Effector memory CD4-positive, alpha-beta T cell (primary cell): Measurements from ENCODE around the gene TMEM232.
"Not testable (repeated sequence)": the region's sequence is repeated elsewhere in the genome, so short reads cannot be mapped to it uniquely, and the experiment has no call there.

Experiments used
- DNase-seq, 3 donors: peaks; one replicate each; pipeline ENCODE4 v3.0.0-alpha.2; 2020
- H3K27ac ChIP-seq: 2 replicates; pipeline ENCODE4 v1.7.0; 2013; ENCODE audit warnings: mild to moderate bottlenecking, low read length, moderate library complexity; ENCODE audit not compliant: insufficient read depth, poor library complexity, severe bottlenecking
- H3K27me3 ChIP-seq: replicated peaks from 2 replicates; pipeline ENCODE4 v1.7.0; 2013; ENCODE audit warnings: mild to moderate bottlenecking, low read length; ENCODE audit not compliant: insufficient read depth, control insufficient read depth, poor library complexity, severe bottlenecking
- H3K36me3 ChIP-seq: 2 replicates; pipeline ENCODE4 v1.7.0; 2013; ENCODE audit warnings: mild to moderate bottlenecking, low read length, moderate library complexity; ENCODE audit not compliant: control insufficient read depth, insufficient read depth
- H3K4me1 ChIP-seq: 2 replicates; pipeline ENCODE4 v1.7.0; 2013; ENCODE audit warnings: low read length, mild to moderate bottlenecking; ENCODE audit not compliant: control insufficient read depth, insufficient read depth, poor library complexity, severe bottlenecking
- H3K4me3 ChIP-seq: 2 replicates; pipeline ENCODE4 v1.7.0; 2013; ENCODE audit warnings: low read length, low read depth, mild to moderate bottlenecking; ENCODE audit not compliant: insufficient read depth, poor library complexity, severe bottlenecking
- H3K9me3 ChIP-seq: 2 replicates; pipeline ENCODE4 v1.7.0; 2013; ENCODE audit warnings: mild to moderate bottlenecking, low read length, moderate library complexity; ENCODE audit not compliant: control insufficient read depth

The TMEM232 gene

DNA sequence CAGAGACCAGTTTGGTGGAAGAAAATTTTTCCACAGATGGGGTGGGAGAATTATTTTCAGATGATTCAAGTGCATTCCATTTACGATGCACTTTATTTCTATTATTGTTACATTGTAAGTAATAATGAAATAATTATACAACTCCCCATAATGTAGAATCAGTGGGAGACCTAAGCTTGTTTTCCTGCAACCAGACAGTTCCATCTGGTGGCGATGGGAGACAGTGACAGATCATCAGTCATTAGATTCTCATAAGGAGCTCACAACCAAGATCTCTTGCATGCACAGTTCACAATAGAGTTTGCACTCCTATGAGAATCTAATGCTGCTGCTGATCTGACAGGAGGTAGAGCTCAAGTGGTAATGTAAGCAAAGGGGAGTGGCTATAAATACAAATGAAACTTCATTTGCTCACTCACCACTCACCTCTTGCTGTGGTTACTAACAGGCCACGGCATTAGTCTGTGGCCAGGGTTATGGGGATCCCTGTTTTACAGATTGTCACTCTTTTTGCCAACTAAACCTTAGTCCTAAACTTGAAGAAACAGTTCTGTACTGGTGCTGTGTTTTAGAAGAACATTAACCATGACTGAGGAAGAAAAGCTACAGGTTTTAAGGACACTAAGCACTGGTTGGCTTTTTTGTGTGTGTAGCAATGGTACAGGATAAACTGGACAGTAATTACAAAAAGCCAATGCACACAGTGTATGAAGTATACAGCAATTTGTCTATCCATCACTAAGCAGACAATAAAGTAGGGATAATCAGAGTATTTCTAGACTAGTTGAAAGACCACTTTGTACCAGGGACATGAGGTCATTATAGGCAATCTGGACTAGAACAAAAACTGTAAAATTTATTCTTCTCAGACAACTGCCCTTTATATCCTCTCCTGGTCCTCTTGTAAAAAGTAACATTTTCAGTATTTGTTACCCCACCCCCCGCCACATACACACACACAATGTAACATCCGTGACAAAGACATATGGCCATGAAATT lies 9.9 kb downstream of the TMEM232 start:
- no peaks in the 10 kb centered on the region for H3K27me3 ChIP-seq
- no peaks in the 10 kb centered on the region for H3K9me3 ChIP-seq
- no peak for DNase-seq
- H3K4me3 ChIP-seq = no peak overlapping the region
- no peak overlapping the region for H3K27ac ChIP-seq
- H3K36me3 ChIP-seq = no peaks in the 10 kb centered on the region
- no peaks in the 10 kb centered on the region for H3K4me1 ChIP-seq

DNA sequence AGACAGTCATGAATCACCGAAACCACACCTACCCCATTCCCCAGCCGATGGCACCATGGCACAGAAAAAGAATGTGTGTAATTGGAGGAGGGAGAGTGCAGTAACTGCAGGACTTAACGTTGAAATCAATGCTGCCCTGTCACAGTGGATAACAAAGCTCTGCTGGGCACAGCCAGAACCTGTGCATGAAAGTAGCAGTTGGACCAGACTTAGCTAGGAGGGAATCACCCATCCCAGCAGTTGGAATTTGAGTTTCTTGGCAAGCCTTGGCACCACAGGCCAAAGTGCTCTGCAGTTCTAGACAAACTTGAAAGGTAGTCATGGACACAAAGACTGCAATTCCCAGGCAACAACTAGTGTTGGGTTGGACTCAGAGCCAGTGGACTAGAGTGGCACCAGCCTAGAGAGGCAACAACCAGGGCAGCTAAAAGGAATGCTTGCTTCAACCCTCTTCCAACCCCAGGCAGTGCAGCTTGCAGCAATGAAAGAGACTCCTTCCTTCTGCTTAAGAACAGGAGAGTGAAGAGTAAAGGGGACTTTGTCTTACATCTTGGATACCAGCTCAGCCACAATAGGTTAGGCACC lies 19.1 kb downstream of the TMEM232 start:
- no peaks in the 10 kb centered on the region for H3K9me3 ChIP-seq
- no peak for DNase-seq
- no peak overlapping the region for H3K4me3 ChIP-seq
- H3K36me3 ChIP-seq = no peaks in the 10 kb centered on the region
- H3K27ac ChIP-seq = no peak overlapping the region
- no peaks in the 10 kb centered on the region for H3K4me1 ChIP-seq
- H3K27me3 ChIP-seq = no peaks in the 10 kb centered on the region

DNA sequence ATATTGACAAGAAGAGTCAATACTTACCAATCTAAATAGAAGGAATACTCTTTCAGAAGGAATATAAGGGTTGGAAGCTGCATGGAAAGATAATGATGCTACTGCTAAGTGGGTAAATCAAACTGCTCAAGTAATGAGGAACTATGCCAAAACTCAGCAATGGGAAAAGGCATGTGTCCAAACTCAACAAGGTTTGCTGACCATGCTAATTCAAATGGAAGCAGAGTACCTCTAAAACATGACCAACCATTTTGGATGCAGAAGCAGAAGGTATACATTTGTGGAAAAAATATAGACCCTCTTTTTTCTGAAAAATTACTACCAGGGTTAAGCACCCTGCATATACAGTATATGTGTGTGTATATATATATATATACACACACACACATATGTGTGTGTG lies 21.1 kb downstream of the TMEM232 start:
- no peaks in the 10 kb centered on the region for H3K36me3 ChIP-seq
- no peak overlapping the region for H3K27ac ChIP-seq
- H3K4me1 ChIP-seq = no peaks in the 10 kb centered on the region
- H3K9me3 ChIP-seq = no peaks in the 10 kb centered on the region
- no peaks in the 10 kb centered on the region for H3K27me3 ChIP-seq
- DNase-seq = no peak
- H3K4me3 ChIP-seq = no peak overlapping the region

DNA sequence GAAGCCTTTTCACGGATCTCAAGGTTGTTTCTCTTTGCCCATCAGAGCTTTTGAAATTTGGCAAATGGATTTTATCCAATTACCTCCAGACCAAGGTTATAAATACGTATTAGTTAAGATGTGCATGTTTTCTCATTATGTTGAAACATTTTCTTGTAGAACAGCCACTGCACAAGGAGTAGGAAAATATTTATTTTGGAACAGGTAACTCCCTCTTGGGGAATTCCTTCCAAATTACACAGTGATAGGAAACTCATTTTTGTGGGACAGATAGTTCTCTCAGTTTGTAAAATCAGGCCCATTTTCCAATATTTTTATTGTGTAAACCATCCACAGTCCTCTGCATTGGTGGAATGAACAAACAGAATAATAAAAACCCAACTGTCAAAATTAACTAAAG lies 23.0 kb downstream of the TMEM232 start:
- Histone ChIP-seq H3K27me3 (no peaks in the 10 kb centered on the region), H3K36me3 (no peaks in the 10 kb centered on the region), H3K9me3 (no peaks in the 10 kb centered on the region), H3K4me3 (no peak overlapping the region), H3K27ac (no peak overlapping the region), H3K4me1 (no peaks in the 10 kb centered on the region)
- DNase-seq = no peak

DNA sequence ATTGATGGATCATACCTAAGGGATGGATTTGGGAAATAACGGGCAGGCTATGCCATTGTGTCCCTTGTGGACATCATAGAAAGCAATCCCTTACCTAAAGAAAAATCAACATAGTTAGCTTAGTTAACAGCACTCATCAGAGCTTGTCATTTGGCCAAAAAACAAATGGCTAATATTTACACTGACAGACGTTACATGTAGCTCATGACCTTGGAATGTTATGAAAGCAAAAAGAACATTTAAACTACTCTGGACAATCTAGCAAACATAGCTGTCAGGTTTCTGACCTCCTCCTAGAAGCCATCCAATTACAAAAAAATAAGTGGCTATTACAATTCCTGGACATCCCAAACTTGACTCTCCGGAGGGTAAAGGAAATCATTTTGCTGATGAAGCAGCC lies 23.8 kb downstream of the TMEM232 start:
- no peaks in the 10 kb centered on the region for H3K9me3 ChIP-seq
- H3K4me3 ChIP-seq = no peak overlapping the region
- no peaks in the 10 kb centered on the region for H3K4me1 ChIP-seq
- H3K36me3 ChIP-seq = no peaks in the 10 kb centered on the region
- no peaks in the 10 kb centered on the region for H3K27me3 ChIP-seq
- DNase-seq = no peak
- H3K27ac ChIP-seq = no peak overlapping the region

DNA sequence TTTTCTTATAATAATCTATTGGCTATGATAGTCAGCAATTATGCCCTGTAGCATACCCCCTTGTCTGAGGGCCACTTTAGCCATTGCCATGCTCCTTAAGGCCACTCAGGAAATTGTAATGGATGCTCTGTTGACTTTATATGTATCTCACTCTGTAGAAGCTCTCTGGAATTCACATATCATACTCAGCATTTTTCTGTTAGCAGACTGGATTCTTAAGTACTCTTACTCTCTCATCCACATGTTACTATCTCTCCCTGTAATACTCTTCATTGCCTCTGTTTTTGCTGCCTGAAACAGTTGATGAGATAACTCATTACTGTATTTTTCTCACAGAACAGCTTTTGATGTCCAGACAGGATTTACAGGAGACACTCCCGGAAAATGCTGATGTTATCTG lies 24.2 kb downstream of the TMEM232 start:
- Histone ChIP-seq H3K27ac (no peak overlapping the region), H3K4me3 (no peak overlapping the region), H3K27me3 (no peaks in the 10 kb centered on the region), H3K4me1 (no peaks in the 10 kb centered on the region), H3K36me3 (no peaks in the 10 kb centered on the region), H3K9me3 (no peaks in the 10 kb centered on the region)
- DNase-seq = no peak

DNA sequence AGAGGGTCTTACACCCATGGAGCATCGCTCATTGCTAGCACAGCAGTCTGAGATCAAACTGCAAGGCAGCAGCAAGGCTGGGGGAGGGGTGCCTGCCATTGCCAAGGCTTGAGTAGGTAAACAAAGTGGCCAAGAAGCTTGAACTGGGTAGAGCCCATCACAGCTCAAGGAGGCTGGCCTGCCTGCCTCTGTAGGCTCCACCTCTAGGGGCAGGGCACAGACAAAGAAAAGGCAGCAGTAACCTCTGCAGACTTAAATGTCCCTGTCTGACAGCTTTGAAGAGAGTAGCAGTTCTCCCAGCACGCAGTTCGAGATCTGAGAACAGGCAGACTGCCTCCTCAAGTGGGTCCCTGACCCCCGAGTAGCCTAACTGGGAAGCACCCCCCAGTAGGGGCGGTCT lies 33.8 kb downstream of the TMEM232 start:
- not testable (repeated sequence) for H3K27ac ChIP-seq, H3K36me3 ChIP-seq, H3K27me3 ChIP-seq, H3K4me3 ChIP-seq, DNase-seq, H3K4me1 ChIP-seq, H3K9me3 ChIP-seq

DNA sequence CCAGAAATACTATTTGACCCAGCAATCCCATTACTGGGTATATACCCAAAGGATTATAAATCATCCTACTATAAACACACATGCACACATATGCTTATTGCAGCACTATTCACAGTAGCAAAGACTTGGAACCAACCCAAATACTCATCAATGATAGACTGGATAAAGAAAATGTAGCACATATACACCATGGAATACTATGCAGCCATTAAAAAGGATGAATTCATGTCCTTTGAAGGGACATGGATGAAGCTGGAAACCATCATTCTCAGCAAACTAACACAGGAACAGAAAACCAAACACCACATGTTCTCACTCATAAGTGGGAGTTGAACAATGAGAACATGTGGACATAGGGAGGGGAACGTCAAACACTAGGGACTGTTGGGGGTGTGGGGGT lies 35.9 kb downstream of the TMEM232 start:
- not testable (repeated sequence) for H3K27ac ChIP-seq, DNase-seq, H3K4me3 ChIP-seq

DNA sequence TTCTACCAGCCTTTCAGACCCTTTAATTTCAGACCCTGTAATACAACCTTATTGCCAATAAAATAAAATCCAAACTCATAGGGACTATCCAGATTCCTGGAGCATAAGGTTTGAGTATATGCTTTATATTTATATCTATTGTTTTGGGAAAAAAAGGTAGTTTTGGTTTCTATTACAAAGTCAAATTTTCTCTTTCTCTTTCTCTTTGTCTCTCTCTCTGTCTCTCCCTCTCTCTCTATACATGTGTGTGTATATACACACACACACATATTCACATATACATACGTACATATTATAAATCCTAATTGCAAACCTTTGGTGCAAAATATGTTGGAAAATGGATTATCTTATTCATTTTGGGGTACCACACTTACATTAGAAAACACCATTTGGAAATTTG lies 39.0 kb downstream of the TMEM232 start:
- Histone ChIP-seq H3K9me3 (no peaks in the 10 kb centered on the region), H3K36me3 (no peaks in the 10 kb centered on the region), H3K27ac (no peak overlapping the region), H3K27me3 (no peaks in the 10 kb centered on the region), H3K4me3 (no peak overlapping the region), H3K4me1 (no peaks in the 10 kb centered on the region)
- DNase-seq = no peak

More for the DNA sequence above, 35.9 kb downstream of the TMEM232 start:
- H3K36me3 ChIP-seq, H3K27me3 ChIP-seq, H3K4me1 ChIP-seq, H3K9me3 ChIP-seq: not testable (repeated sequence)

DNA sequence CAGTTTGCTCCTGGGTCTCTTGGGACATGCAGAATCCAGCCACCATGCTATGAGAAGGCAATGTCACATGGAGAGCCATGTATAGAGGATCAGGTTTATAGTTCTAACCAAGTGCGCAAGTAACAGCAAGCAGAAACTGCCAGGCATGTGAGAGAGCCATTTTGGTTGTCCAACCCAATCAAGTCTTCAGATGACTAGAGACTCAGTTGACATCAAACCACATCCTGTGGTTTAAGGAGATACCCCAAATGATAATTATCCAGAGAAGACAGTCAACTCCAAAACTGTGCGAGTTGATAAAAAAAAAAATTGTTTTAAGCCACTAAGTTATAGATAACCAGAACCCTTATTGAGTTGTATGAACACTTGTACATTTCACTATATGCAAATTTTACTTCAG lies 40.2 kb downstream of the TMEM232 start:
- Histone ChIP-seq H3K4me3 (no peak overlapping the region), H3K4me1 (no peaks in the 10 kb centered on the region), H3K9me3 (no peaks in the 10 kb centered on the region), H3K27me3 (no peaks in the 10 kb centered on the region), H3K27ac (no peak overlapping the region), H3K36me3 (no peaks in the 10 kb centered on the region)
- no peak for DNase-seq
